Neural crest cell (in vitro differentiated cells): ENCODE measurements around the gene PNPLA1. TPM values are rescaled to one million over a fixed set of nuclear protein-coding genes. Genes with fewer than 3 reads are reported as not detected.

Experiments used
- DNase-seq: peaks from one replicate; pipeline ENCODE4 v3.0.0; 2021; ENCODE audit warnings: low read depth, mixed read lengths, low spot score
- H3K27ac Mint-ChIP-seq: one replicate; pipeline ENCODE4 v1.8.0; 2021; ENCODE audit warnings: mild to moderate bottlenecking, mixed read lengths; ENCODE audit not compliant: unreplicated experiment
- H3K27me3 Mint-ChIP-seq: 2 replicates; pipeline ENCODE4 v1.8.0; 2021; ENCODE audit warnings: low read depth, mild to moderate bottlenecking, mixed read lengths
- H3K36me3 Mint-ChIP-seq: 2 replicates; pipeline ENCODE4 v1.8.0; 2021; ENCODE audit warnings: low read depth, mild to moderate bottlenecking, mixed read lengths
- H3K4me1 Mint-ChIP-seq: 2 replicates; pipeline ENCODE4 v1.8.0; 2021; ENCODE audit warnings: mixed read lengths
- H3K4me3 Mint-ChIP-seq: one replicate; pipeline ENCODE4 v1.8.0; 2021; ENCODE audit warnings: mild to moderate bottlenecking, mixed read lengths
- H3K9me3 Mint-ChIP-seq: 2 replicates; pipeline ENCODE4 v1.8.0; 2021; ENCODE audit warnings: mixed read lengths
- total RNA-seq: library from RNA; stranded (reverse); gene quantifications from 2 replicates; pipeline ENCODE4 v1.2.1, GENCODE V29; 2021
- TF ChIP-seq, protein P1 (sequence below): fragments of 200-600 bp; sonication (generic); conservative IDR thresholded peaks from 2 replicates; pipeline ENCODE4 v1.5.0; 2021; ENCODE audit warnings: antibody characterized with exemption, mild to moderate bottlenecking

PNPLA1 gene
- total RNA-seq, 1 donor from 2014 or later: not detected

GRCh38 chr6:36286858-36287257 lies 17.0 kb downstream of the PNPLA1 start:
- TF ChIP-seq, protein P1, sequence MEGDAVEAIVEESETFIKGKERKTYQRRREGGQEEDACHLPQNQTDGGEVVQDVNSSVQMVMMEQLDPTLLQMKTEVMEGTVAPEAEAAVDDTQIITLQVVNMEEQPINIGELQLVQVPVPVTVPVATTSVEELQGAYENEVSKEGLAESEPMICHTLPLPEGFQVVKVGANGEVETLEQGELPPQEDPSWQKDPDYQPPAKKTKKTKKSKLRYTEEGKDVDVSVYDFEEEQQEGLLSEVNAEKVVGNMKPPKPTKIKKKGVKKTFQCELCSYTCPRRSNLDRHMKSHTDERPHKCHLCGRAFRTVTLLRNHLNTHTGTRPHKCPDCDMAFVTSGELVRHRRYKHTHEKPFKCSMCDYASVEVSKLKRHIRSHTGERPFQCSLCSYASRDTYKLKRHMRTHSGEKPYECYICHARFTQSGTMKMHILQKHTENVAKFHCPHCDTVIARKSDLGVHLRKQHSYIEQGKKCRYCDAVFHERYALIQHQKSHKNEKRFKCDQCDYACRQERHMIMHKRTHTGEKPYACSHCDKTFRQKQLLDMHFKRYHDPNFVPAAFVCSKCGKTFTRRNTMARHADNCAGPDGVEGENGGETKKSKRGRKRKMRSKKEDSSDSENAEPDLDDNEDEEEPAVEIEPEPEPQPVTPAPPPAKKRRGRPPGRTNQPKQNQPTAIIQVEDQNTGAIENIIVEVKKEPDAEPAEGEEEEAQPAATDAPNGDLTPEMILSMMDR: no peak
- H3K27ac Mint-ChIP-seq: no peak overlapping the region
- no peak overlapping the region for H3K4me3 Mint-ChIP-seq
- peaks cover 53% of the 10 kb centered on the region for H3K27me3 Mint-ChIP-seq
- H3K4me1 Mint-ChIP-seq: peaks cover 8% of the 10 kb centered on the region
- H3K9me3 Mint-ChIP-seq: no peaks in the 10 kb centered on the region
- no peak for DNase-seq
- no peaks in the 10 kb centered on the region for H3K36me3 Mint-ChIP-seq

DNA sequence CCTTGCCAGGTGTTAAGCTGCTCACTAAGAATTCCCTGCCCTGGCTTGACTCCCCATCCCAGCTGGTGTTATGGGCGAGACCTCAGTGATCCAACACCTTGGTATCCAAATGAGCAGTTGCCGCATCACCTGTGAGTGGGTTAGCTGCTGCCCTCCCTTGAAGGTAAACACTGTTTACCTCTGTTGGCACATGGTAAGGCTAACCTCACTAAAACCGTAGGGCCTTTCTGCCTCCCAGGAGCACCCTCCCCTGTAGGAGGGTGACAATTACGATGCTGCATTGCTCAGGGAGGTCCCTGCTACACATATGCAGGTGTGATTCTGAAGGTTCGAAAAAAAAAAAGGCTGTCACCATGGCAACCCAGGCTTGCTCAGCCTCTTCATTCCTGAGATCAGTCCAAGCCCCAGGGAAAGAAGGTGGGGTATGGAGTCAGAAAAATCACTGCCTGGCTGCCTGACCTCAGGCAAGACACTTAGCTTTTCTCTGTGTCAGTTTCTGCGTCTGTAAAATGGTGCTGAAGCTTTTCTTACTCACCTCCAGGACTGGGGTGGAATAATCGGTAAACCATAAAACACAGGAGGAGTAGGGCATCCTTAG lies 19.5 kb downstream of the PNPLA1 start:
- no peak for DNase-seq
- H3K27ac Mint-ChIP-seq: no peak overlapping the region
- no peaks in the 10 kb centered on the region for H3K9me3 Mint-ChIP-seq
- peaks cover 8% of the 10 kb centered on the region for H3K4me1 Mint-ChIP-seq
- no peaks in the 10 kb centered on the region for H3K36me3 Mint-ChIP-seq
- H3K27me3 Mint-ChIP-seq: peaks cover 33% of the 10 kb centered on the region
- TF ChIP-seq, protein P1: no peak
- H3K4me3 Mint-ChIP-seq: no peak overlapping the region

DNA sequence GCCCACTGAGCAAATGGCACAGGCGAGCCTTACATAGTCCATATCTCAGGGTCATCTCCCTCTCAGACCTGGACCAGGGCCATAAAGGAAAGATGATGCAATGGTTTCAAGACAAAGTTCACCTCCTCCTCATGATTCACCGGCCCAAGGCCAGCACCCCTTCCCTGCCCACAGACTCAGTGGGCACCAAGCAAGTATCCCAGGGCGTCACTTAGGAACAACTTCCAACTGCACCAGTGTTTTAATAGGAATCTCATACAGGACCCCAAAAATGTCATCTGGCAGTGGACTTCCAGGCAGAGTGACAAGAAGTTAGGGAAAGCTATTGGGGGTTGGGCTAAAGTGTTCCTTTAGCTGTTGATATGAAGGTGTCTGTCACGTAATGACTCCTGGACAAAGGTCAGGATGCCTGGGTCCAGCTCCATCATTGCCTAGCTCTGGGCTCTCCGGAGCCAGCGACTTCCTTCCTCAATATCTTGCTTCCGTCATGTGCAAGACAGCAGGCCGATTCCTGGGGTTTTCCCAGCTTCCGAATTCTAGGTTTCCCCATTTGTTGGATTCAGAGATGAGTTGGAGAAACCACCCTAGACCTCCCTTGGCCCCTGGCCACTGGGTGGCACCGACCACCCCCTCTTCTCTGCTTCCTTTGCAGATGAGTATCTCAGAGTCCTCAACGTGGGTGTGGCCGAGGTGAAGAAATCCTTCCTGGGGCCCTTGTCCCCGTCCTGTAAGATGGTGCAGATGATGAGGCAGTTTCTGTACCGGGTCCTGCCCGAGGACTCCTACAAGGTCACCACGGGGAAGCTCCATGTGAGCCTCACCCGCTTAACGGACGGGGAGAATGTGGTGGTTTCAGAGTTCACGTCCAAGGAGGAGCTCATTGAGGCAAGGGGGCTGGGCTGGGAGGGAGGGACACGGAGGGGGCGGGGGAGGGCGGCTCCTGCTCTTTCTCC lies 21.1 kb downstream of the PNPLA1 start:
- peaks cover 19% of the 10 kb centered on the region for H3K27me3 Mint-ChIP-seq
- no peak for DNase-seq
- no peaks in the 10 kb centered on the region for H3K9me3 Mint-ChIP-seq
- peaks cover under 1% of the 10 kb centered on the region for H3K4me1 Mint-ChIP-seq
- TF ChIP-seq, protein P1: no peak
- H3K27ac Mint-ChIP-seq: no peak overlapping the region
- H3K4me3 Mint-ChIP-seq: no peak overlapping the region
- no peaks in the 10 kb centered on the region for H3K36me3 Mint-ChIP-seq

DNA sequence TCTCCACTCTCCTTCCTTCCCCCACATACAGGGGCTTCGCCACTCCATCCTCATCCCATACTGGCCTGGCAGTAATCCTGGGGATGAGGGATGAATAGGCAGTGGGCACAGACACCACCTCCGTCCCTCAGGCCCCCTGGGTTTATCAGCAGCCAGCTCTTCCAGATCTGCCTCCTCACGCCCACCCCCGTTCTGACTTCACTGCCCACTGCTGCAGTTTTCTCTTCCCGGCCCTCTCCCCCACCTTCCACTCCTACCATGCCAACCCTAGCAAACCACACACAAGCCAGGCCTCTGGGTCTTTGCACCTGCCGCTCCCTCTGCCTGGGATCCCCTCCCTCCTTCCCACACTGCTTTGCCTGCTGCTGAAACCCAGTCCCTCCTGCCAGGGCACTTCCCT lies 22.3 kb downstream of the PNPLA1 start:
- TF ChIP-seq, protein P1: no peak
- DNase-seq: no peak
- no peak overlapping the region for H3K4me3 Mint-ChIP-seq
- no peaks in the 10 kb centered on the region for H3K36me3 Mint-ChIP-seq
- H3K27ac Mint-ChIP-seq: no peak overlapping the region
- peaks cover 8% of the 10 kb centered on the region for H3K27me3 Mint-ChIP-seq
- H3K4me1 Mint-ChIP-seq: no peaks in the 10 kb centered on the region
- no peaks in the 10 kb centered on the region for H3K9me3 Mint-ChIP-seq

GRCh38 chr6:36296240-36296639 lies 26.4 kb downstream of the PNPLA1 start:
- H3K9me3 Mint-ChIP-seq: no peaks in the 10 kb centered on the region
- H3K36me3 Mint-ChIP-seq: no peaks in the 10 kb centered on the region
- no peak for DNase-seq
- no peaks in the 10 kb centered on the region for H3K4me1 Mint-ChIP-seq
- no peaks in the 10 kb centered on the region for H3K27me3 Mint-ChIP-seq
- H3K27ac Mint-ChIP-seq: no peak overlapping the region
- no peak overlapping the region for H3K4me3 Mint-ChIP-seq
- TF ChIP-seq, protein P1: no peak
